Activated CD4-positive, alpha-beta T cell treated with anti-CD3 and anti-CD28 coated beads, Interleukin-2, Interleukin-4, amounts not matched to agents 100 ng/mL and 50 ng/mL, durations not matched to agents 16 hours and 8 hours (primary cell): Measurements from ENCODE around the gene CDK9.
"Not testable (repeated sequence)": the region's sequence is repeated elsewhere in the genome, so short reads cannot be mapped to it uniquely, and the experiment has no call there.

Experiments
- DNase-seq: peaks from one replicate; pipeline ENCODE4 v3.0.0-alpha.2; 2020; ENCODE audit warnings: low spot score

Gene CDK9

GRCh38 chr9:127826253-127826913 lies 40.5 kb downstream of the CDK9 start:
- no peak for DNase-seq

- DNase-seq: no peak
Observed at GRCh38 chr9:127828262-127829031, 42.6 kb downstream of the CDK9 start.

GRCh38 chr9:127829205-127829906 lies 43.5 kb downstream of the CDK9 start:
- no peak for DNase-seq

- DNase-seq: no peak
Observed at GRCh38 chr9:127832248-127832647, 46.4 kb downstream of the CDK9 start.

GRCh38 chr9:127833555-127833954 lies 47.7 kb downstream of the CDK9 start:
- DNase-seq: no peak

GRCh38 chr9:127835991-127836516 lies 50.2 kb downstream of the CDK9 start:
- no peak for DNase-seq

- DNase-seq: not testable (repeated sequence)
Observed at GRCh38 chr9:127836561-127836960, 50.7 kb downstream of the CDK9 start.

- DNase-seq: no peak
Observed at GRCh38 chr9:127837346-127837745, 51.5 kb downstream of the CDK9 start.

GRCh38 chr9:127838375-127839078 lies 52.7 kb downstream of the CDK9 start:
- no peak for DNase-seq
